PC-9 (cell line): Measurements from ENCODE around the gene CDH13.

Experiments
- EZH2 ChIP-seq: fragments of 200-600 bp; sonication (generic); IDR thresholded peaks from 2 replicates; pipeline ENCODE4 v1.8.0; 2017; ENCODE audit warnings: antibody characterized with exemption, low read depth
- TF ChIP-seq, protein P1 (sequence below): fragments of 200-600 bp; sonication (generic); conservative IDR thresholded peaks from 2 replicates; pipeline ENCODE4 v1.6.1; 2017; ENCODE audit warnings: mixed run types, antibody characterized with exemption, mild to moderate bottlenecking, moderate library complexity

DNA sequence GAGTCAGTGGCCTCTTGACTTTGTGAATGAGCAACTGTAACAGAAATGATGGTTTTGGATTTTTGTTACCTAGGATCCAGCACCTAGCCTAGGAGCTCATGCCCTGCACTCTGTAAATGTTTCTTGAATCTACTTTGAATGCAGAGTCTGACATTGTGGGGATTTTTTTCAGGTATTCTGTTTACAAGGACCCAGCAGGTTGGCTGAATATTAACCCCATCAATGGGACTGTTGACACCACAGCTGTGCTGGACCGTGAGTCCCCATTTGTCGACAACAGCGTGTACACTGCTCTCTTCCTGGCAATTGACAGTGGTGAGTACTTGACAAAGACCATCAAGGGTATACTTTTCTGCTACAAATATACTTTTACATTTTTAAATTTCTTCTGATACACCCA lies 1121.2 kb downstream of the CDH13 start:
- TF ChIP-seq, protein P1, sequence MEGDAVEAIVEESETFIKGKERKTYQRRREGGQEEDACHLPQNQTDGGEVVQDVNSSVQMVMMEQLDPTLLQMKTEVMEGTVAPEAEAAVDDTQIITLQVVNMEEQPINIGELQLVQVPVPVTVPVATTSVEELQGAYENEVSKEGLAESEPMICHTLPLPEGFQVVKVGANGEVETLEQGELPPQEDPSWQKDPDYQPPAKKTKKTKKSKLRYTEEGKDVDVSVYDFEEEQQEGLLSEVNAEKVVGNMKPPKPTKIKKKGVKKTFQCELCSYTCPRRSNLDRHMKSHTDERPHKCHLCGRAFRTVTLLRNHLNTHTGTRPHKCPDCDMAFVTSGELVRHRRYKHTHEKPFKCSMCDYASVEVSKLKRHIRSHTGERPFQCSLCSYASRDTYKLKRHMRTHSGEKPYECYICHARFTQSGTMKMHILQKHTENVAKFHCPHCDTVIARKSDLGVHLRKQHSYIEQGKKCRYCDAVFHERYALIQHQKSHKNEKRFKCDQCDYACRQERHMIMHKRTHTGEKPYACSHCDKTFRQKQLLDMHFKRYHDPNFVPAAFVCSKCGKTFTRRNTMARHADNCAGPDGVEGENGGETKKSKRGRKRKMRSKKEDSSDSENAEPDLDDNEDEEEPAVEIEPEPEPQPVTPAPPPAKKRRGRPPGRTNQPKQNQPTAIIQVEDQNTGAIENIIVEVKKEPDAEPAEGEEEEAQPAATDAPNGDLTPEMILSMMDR: no peak
- no peak for TF ChIP-seq EZH2
